A549 treated with Mapracorat at 1 μM for 4 hours (cell line): Measurements from ENCODE around the gene VRTN. TPM values are rescaled to one million over a fixed set of nuclear protein-coding genes. Genes with fewer than 3 reads are reported as not detected.

ENCODE experiments used
- total RNA-seq: library from RNA; stranded (reverse); fragments of 200-300 nt; extraction: Qiagen RNA extraction; gene quantifications from 5 replicates; pipeline ENCODE4 v1.2.3, GENCODE V29; 2022

The VRTN gene
- not detected in 5 replicates for total RNA-seq

DNA sequence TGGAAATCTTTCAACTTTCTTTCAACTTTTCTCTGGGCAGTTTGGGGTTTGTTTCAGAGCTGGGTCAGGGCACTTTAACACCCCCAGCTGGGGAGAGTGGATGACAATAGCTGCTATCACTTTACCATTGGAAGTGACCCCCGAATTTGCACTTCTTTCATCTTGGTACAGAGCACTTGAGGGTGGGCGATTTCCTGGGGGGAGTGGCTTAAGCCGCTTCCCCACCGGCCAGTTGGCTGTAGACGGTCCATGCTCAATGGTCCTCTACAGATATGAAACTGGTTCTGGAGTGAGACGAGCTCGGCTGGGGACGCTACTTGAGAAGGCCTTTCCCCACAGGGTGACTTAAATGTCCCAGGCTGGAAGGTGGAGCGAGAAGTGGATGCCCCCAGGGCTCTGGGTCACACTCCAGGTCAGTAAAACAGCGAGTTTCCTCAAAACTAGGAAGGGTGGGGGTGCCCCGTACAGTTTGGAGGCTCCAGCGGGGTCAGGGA is at the start of gene VRTN:
Gene VRTN (plus strand): TSS at position 231 of the 494 bp plus-strand sequence. CDS start 8,313 bp downstream, outside the sequence.

DNA sequence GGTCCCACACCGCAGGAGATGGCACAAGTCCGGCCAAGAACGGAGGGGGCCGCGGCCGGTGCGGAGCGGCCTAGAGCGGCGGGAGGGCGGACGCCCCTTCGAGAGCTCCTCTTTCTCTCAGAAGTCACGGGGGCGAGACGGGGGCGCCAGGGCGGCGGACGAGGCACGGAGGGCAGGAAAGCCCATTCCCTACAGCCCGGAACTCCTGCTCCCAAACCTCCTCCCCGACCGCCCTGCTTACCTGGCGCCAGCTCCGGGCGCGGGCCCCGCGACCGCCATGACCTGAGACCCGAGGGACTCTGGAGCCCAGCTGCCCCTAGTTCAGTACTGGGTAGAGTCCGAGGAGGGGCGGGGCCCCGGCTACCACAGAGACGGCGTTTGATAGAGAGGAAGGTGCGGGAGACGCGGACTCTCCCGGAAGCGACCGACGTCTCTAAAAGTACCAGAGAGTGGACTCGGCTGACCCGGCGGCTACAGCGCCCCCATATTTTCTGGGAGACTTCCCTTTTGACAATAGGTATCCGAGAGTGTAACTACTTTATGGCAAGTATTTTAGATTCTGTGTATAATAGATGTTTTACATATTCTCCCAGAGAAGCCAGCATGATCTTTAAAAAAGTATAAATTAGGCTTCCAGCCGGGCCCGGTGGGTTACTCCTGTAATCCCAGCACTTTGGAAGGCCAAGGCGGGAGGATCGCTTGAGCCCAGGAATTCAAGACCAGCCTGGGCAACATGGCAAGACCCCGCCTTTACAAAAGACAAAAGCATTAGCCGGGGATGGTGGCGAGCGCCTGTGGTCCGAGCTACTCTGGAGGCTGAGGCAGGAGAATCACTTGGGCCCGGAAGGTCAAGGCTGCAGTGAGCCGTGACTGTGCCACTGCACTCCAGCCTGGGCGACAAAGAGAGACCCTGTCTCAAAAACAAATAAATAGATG is 45.4 kb upstream of the VRTN start, which contains the start of gene ABCD4:
Gene ABCD4 (minus strand): TSS at position 301 of the 936 bp plus-strand sequence. CDS start 22 bp downstream, at position 279.

Other genes starting within 250 kb of the VRTN start
- not detected in 5 replicates for gene VSX2, start 109.0 kb upstream of the VRTN start, total RNA-seq
- gene ABCD4, start 45.5 kb upstream of the VRTN start, total RNA-seq = 26.8 to 39.5 TPM (median 28.5 TPM) in 5 replicates
- gene SYNDIG1L, start 77.7 kb downstream of the VRTN start, total RNA-seq = not detected in 5 replicates
- gene NPC2, start 144.8 kb downstream of the VRTN start, total RNA-seq = 207 to 327 TPM (median 231 TPM) in 5 replicates
- gene ISCA2, start 145.3 kb downstream of the VRTN start, total RNA-seq = 37.5 to 47.0 TPM (median 41.8 TPM) in 5 replicates